Left ventricle myocardium inferior (tissue), 1 donor: ENCODE results near the gene STK32A. TPM values are rescaled to one million over a fixed set of nuclear protein-coding genes. Genes with fewer than 3 reads are reported as not detected.

Experiments used
- DNase-seq: peaks from one replicate; pipeline ENCODE4 v3.0.0-alpha.2; 2020
- H3K27ac ChIP-seq: fragments of 200-600 bp; replicated peaks from 2 replicates; pipeline ENCODE4 v1.8.0; 2021
- H3K27me3 ChIP-seq: fragments of 200-600 bp; 2 replicates; pipeline ENCODE4 v1.8.0; 2021; ENCODE audit warnings: low read depth
- H3K36me3 ChIP-seq: fragments of 200-600 bp; 2 replicates; pipeline ENCODE4 v1.8.0; 2021
- H3K4me1 ChIP-seq: fragments of 200-600 bp; 2 replicates; pipeline ENCODE4 v1.8.0; 2021
- H3K4me3 ChIP-seq: fragments of 200-600 bp; 2 replicates; pipeline ENCODE4 v1.8.0; 2021; ENCODE audit warnings: mild to moderate bottlenecking, moderate library complexity
- H3K9me3 ChIP-seq: fragments of 200-600 bp; replicated peaks from 2 replicates; pipeline ENCODE4 v1.8.0; 2021
- intact Hi-C: fragments of 100-400 bp; cut with micrococcal nuclease; formaldehyde crosslinking; loops from one replicate; pipeline ENCODE4 v1.11.0; 2022
- total RNA-seq: library from RNA; stranded (reverse); fragmentation: NEBNext Ultra II Directional; extraction: Animal tissue kit (Norgen Biotek cat#: 25700); gene quantifications from one replicate; pipeline ENCODE4 v1.2.1, GENCODE V29; 2021
- TF ChIP-seq, protein P1 (sequence below): fragments of 200-600 bp; IDR thresholded peaks from 2 replicates; pipeline ENCODE4 v1.8.0; 2021; ENCODE audit warnings: antibody characterized with exemption, mild to moderate bottlenecking, borderline replicate concordance
- donor health status: DM: no; HTN: yes; CAD: no; lungs with severe emphysema.

The STK32A gene
- total RNA-seq, 1 donor from 2014 or later = 0.80 TPM

DNA sequence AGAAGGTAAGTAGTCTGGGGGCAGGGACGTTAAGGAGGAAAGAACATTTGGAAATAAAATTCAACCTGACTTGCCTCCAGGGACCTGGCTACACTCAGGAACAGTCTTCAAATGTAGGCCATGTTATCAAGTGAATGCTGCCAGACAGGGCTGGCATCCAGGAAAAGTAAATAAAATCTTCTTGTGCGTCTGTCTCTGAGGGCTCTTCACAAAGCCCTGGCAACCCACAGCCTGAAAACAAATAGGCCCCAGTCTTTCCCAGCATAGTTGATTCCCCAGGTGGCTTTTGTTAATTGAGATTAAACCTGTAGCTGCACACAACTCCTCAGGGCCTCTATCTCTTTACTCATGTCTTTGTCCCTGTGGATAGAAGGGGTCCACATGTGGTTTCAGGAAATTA is 55.4 kb downstream of the STK32A start:
- DNase-seq = peak; percentile 22
- no peak overlapping the region for H3K4me3 ChIP-seq
- TF ChIP-seq, protein P1, sequence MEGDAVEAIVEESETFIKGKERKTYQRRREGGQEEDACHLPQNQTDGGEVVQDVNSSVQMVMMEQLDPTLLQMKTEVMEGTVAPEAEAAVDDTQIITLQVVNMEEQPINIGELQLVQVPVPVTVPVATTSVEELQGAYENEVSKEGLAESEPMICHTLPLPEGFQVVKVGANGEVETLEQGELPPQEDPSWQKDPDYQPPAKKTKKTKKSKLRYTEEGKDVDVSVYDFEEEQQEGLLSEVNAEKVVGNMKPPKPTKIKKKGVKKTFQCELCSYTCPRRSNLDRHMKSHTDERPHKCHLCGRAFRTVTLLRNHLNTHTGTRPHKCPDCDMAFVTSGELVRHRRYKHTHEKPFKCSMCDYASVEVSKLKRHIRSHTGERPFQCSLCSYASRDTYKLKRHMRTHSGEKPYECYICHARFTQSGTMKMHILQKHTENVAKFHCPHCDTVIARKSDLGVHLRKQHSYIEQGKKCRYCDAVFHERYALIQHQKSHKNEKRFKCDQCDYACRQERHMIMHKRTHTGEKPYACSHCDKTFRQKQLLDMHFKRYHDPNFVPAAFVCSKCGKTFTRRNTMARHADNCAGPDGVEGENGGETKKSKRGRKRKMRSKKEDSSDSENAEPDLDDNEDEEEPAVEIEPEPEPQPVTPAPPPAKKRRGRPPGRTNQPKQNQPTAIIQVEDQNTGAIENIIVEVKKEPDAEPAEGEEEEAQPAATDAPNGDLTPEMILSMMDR = no peak
- H3K27me3 ChIP-seq = no peaks in the 10 kb centered on the region
- H3K36me3 ChIP-seq = no peaks in the 10 kb centered on the region
- H3K9me3 ChIP-seq = peaks cover 8% of the 10 kb centered on the region
- intact Hi-C loops = no loop called here
- peak overlapping the region; percentile 67 for H3K27ac ChIP-seq
- peaks cover 7% of the 10 kb centered on the region for H3K4me1 ChIP-seq

DNA sequence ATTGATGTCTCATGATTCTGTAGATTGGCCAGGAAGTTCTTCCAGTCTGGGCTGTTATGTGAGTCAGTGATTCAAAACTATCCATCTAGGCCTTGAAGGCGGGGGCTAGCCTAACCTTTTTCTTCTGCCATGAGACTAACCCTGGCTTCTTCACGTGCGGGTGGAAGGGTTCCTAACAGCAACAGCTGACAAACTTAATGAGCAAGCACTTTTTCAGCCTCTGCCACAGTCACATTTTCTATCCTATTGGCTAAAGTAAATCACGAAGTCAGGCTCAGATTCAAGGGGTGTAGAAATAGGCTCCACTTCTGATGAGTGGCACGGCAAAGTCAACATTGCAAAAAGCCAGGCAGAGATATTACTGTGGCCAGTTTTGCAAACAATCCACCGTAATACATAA is 68.4 kb downstream of the STK32A start:
- DNase-seq = no peak
- intact Hi-C loops = no loop called here
- Histone ChIP-seq H3K4me3 (no peak overlapping the region), H3K27ac (no peak overlapping the region), H3K27me3 (no peaks in the 10 kb centered on the region), H3K4me1 (no peaks in the 10 kb centered on the region), H3K9me3 (peaks cover 5% of the 10 kb centered on the region), H3K36me3 (no peaks in the 10 kb centered on the region)
- TF ChIP-seq, protein P1 = no peak

DNA sequence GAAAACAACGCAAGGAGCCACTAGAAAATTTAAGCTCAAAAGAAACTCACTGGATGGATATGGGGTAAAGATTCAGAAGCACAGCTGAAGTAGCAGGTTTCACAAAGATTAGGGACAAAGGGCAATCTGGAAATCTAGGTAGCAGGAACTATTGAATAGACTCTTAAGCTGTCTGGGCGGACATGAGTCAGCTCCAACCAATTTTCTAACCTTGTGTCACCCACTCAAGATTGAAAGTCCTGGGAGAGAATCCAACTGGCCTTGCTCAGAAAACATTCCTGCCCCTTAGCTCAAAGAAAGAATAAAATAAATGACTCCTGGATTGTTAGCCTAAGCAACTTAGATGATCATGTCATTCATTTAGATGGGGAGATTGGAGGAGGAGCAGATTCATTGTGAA is 69.2 kb downstream of the STK32A start:
- DNase-seq = no peak
- no peak overlapping the region for H3K4me3 ChIP-seq
- no peaks in the 10 kb centered on the region for H3K4me1 ChIP-seq
- no peaks in the 10 kb centered on the region for H3K36me3 ChIP-seq
- TF ChIP-seq, protein P1 = no peak
- no peak overlapping the region for H3K27ac ChIP-seq
- intact Hi-C loops = no loop called here
- H3K27me3 ChIP-seq = no peaks in the 10 kb centered on the region
- H3K9me3 ChIP-seq = peaks cover 5% of the 10 kb centered on the region

DNA sequence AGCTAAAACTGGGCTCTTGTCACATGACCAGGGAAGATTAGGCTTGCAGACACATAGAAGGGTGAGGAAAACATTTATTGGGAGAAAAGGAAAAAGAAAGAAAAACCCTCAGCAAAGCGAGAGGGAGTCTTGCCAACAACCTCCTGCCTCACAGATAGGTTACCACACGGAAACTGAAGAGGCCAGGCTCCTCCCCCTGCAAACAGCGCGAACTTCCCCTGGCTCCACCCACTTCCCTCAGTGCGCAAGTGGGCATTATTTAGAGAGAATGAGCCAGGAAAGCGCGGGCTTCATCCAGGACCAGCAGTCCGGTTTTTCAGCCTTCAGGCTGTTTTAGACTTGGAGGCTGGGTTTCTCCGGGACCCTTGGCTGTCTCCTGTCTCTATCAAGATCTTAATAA is 70.3 kb downstream of the STK32A start:
- Histone ChIP-seq H3K27ac (no peak overlapping the region), H3K27me3 (no peaks in the 10 kb centered on the region), H3K36me3 (no peaks in the 10 kb centered on the region), H3K4me1 (no peaks in the 10 kb centered on the region), H3K4me3 (no peak overlapping the region), H3K9me3 (peaks cover 5% of the 10 kb centered on the region)
- DNase-seq = no peak
- intact Hi-C loops = no loop called here
- TF ChIP-seq, protein P1 = no peak

DNA sequence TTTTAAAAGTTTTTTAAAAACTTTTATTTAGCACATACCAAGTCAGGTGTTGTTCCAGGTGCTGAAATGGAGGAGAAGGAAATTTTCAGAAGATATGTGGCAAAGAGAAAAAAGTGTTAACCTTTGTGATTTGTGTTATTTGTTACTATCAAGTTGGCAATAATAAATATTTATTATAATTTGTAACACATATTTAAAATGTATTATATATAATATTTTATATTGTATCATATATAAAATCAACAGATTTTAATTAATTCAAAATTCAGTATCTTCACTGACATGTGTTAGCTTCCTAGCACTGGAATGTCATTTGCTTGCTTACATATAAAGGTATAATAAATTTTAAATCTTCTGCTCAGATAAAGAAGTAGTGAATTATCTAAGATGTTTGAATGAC is 71.5 kb downstream of the STK32A start:
- no peak overlapping the region for H3K4me3 ChIP-seq
- TF ChIP-seq, protein P1 = no peak
- no peak for DNase-seq
- H3K36me3 ChIP-seq = no peaks in the 10 kb centered on the region
- H3K9me3 ChIP-seq = peaks cover 5% of the 10 kb centered on the region
- no peak overlapping the region for H3K27ac ChIP-seq
- H3K4me1 ChIP-seq = no peaks in the 10 kb centered on the region
- intact Hi-C loops = no loop called here
- no peaks in the 10 kb centered on the region for H3K27me3 ChIP-seq

DNA sequence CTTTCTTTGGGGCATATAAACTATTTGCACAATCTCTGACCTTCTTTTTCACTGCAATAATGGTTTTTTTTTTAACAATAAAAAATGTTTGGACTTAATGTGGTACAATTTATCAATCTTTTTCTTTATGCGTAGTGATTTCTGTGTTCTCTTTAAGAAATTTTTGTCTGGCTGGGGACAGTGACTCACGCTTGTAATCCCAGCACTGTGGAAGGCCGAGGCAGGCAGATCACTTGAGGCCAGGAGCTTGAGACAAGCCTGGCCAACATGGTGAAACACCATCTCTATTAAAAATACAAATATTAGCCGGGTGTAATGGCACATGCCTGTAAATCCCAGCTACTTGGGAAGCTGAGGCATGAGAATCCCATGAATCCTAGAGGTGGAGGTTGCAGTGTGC is 72.3 kb downstream of the STK32A start:
- H3K9me3 ChIP-seq = peaks cover 5% of the 10 kb centered on the region

More for the DNA sequence above, 72.3 kb downstream of the STK32A start:
- Histone ChIP-seq H3K27me3 (peaks cover 4% of the 10 kb centered on the region), H3K27ac (no peak overlapping the region), H3K4me3 (no peak overlapping the region), H3K36me3 (no peaks in the 10 kb centered on the region), H3K4me1 (no peaks in the 10 kb centered on the region)
- DNase-seq = no peak
- TF ChIP-seq, protein P1 = no peak
- intact Hi-C loops = no loop called here
